Left forelimb (tissue), 1 donor: Measurements from ENCODE around the gene MYRIP.
"Not testable (repeated sequence)": the region's sequence is repeated elsewhere in the genome, so short reads cannot be mapped to it uniquely, and the experiment has no call there.

Experiments used
- DNase-seq: peaks from one replicate; pipeline ENCODE4 v3.0.0-alpha.2; 2018; ENCODE audit warnings: low spot score

The MYRIP gene

DNA sequence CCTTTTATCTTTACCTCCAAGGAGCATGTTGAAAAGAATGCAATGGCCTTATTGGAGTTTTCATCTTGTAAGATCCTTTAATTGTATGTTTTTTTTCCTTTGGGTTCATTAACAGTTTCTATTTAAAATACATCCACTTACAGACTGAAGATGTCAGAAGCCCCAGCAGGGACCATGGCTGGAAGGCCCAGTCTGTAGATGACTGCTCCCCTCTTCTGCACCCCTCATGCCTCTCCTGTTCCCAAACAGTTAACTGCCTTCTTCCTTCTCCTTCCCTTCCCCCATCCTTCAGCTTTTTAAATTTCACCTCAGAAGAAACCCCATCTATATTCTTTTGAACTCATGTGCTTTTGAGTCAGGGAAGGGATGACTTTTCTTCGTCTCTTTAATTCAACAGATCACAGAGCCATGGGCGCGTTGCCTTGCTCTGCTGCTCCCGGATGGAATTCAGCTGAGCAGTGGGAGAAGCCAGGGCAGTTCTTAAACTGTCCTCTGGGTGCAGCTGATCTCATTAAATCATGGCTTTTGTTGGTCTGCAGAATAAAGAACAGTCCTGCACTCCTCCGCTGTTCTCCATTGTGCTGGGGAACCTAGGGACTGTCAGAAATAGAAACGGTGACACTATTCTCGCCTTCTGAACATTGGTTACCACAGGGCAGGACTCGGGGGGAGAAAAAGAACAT, 428.6 kb downstream of the MYRIP start:
- no peak for DNase-seq

DNA sequence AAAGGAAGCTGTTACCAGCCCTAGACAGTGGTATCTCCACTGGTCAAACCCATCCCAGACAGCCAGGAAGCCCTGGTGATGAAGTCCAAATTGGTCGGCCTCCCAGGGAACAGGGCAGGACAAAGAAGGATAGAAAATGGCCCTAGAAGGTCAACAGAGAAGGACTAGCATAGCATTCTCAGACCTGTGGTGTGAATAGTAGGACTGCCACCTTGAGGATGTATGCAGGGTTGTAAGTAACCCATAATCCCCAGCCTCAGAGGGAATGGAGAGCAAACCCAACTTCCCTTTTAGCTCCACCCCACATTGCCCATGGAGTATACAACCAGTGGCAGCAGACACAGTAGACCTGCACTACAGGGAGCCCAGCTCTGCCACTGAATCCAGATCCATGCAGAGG, 431.5 kb downstream of the MYRIP start:
- DNase-seq: no peak

DNA sequence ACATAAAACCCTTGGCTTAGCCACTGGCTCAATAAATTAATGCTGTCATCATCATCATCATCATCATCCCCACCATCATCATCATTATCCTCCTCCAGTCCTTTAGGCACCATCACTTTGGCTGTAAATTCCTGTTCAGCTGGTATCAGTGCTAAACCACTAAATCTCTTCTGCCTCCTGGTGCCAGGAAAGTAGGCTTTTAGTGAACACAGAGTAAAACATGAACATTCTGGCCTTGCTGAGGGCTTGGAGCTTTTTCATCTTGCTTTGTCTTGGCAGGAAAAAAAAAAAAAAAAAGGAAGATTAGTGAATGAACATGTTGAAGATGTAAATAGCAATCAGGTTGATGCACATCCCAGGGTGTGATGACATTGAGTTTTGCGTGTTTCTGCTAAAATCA, 432.8 kb downstream of the MYRIP start:
- DNase-seq: no peak

DNA sequence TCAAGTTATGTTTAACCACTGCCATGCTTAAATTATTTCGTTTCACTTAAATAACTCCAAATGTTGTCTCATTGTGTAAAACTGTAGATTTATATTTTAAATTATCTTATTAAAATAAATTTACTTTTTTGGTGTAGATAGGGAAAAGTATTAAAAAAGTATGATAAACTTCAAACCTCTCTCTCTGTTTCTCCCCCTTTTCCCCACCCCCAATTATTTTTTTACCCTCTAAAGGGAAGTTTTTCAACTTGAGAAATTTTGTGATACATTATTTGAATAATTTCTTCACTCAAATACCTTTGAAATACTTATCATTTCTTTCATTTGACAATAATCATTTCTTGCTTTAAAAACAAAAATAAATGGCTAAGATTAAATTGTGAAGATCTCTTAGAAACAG, 433.2 kb downstream of the MYRIP start:
- DNase-seq: no peak

DNA sequence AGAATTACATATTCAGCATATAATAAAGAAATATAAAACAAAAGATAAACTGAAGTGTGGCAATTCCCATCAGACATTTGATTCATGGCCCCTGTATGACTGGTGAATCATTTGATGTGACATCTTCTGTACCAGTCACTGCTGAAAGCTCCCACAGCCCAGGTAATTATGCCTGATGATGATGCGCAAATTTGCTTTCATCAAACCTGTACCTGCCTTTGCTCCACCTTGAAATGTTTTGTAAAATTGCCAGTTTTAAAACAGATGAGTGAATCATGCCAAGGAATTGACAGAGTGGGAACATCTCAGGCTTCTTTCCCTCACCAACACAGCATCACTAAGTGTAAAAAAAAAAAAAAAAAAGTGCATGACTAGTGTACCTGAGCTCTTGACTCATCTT, 433.6 kb downstream of the MYRIP start:
- no peak for DNase-seq

DNA sequence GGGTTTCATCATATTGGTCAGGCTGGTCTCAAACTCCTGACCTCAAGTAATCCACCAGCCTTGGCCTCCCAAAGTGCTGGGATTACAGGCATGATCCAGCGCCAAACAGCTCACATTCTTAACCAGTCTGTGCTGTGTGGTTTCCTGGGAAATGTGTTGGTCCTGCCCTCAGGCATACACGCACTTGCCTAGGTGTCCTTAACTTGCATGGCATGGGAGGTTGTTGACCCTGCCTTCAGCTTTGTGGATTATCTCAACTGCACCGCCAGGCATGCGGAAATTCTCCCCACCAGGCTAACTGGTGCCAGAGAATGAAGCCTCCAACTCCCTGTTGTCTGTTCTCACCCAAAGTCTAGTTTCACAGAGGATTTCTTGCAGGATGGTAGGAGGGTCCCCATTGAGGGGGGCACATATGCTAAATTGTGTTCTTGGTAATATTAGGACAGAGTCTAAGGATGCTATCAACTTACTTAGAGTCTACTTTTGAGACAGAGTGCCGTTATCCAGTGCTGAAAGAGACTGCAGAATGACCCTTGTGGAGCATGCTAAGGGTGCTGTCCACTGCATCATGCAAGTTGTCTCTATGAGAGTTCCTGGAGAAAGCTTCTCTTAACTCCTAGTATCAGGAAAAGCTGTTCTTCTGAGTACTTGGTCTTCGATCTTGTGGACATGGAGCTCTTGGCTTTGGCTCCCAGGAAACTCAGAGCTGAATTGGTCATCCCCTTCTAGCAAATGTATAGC, 438.5 kb downstream of the MYRIP start:
- DNase-seq: no peak

DNA sequence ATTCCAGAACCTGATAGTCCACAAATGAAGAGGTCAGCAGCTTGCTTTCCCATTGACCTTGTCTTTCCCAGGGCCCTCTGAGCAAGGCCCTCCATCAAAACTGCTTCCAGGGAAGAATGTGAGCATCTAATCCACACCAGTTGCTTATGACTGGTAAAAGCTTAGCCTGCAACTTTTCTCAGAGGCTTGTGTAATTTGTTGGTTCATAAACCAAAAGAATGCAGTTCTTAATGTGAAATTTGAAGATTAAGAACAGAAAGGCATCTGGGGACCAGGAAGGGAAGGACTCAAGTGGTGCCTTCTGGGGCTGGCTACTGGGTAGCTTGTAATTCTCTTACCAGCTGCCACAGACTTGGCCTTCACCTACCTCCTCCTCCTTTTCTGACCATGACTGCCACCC, 439.2 kb downstream of the MYRIP start:
- no peak for DNase-seq

DNA sequence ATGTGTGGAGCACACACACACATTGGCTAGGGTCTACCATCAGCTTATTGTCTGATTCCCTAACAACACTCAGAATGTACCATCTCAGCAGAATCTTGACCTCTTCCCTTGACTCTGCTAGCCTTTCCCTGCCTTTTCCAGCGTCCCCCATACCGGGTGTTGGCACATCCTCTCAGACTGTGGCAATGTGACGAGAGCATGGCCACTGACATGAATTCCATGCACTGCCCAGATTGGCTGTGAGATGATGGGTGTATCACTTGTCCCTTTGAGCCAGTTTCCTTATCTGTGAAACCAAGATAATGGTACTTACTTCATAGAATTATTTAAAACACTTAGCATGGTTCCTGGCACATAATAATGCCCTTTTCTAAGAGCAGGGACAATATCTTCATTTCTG, 439.8 kb downstream of the MYRIP start:
- no peak for DNase-seq

DNA sequence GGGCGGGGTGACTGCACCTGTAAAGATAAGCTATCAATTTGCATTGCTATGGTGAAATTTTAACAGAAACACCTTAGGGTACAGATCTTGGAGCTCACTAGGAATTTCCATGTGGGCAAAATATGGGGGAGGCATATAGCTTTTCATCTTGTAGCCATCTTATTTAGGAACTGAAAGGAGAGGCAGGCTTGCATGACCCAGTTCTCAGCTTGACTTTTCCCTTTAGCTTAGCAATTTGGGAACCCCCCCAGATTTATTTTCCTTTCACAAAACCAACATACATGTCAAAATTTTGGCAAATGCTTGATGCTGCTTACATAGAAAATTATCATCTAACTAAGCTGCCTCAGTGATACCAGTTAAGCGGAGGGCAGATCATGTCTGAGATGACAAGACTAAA, 445.1 kb downstream of the MYRIP start:
- no peak for DNase-seq

DNA sequence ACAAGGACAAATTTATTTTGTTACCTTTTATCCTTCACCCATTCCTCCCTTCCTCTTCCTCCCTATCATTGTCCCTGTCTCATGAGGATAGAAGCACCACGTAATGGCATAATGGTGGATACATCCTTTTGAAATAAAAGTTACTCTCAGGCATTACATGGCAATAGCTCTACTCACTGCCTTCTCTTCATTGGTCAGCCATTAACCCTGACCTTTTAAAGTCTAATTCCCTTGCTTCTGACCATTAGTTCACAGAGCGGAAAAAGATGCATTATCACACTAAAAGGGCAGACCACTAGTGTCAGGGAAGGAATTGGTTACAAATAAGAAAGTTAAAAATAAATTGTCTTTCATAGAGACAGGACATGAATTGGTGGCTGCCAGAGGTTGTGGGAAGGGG, 445.5 kb downstream of the MYRIP start:
- no peak for DNase-seq

DNA sequence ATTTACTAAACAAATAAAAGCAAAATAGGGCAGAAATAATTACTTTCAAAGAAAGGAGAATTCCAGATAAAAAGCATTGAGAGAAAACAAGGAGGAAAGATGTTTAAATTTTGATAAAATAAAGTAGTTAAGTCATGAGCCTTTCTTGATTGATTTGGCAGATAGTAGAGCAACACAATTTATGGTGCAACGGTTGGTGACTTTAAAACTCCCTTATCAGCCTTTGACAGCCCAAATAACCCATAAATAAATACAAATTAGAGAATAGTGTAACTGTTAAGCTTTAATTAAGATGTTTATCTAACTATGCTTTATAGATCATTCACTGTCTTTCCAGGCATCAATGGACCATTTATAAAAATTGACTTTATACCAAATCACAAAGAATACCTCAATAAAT, 446.1 kb downstream of the MYRIP start:
- DNase-seq: no peak

DNA sequence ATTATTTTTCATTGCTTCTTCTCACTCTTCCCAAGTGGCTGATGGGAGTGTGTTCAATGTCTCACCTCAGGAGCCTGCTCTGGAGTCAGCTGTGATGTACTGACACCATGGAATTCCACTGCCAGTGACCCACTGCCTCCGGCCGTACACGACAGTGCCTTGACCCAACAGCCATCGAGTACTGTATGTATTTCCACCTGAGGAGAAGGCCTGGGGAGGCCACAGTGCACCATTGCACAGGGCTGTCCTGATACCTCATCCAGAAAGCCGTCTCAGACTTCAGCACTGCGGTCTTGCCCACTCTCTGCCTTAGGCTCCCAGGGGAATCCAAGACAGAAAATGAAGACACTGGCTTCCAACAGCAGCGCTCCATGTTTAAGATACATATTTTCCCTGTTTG, 448.7 kb downstream of the MYRIP start:
- no peak for DNase-seq

DNA sequence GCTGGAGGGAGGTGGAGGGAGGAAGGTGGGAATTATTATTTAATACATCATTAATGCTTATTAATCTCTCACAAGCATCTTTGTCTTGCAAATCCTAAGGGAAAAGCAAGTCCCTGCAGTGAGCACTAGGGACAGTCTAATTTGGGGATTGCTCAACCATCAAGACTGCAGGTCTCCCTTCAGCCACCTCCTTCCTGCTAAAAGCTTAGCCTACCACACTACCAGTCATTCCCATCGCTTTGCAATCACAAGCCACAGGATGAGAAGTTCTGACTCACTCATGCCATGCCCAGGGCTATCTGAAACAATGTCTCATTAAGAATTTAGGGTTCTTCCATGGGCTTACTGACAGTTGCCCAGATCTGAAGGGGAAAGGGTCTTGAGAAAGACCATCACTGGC, 449.1 kb downstream of the MYRIP start:
- DNase-seq: no peak

DNA sequence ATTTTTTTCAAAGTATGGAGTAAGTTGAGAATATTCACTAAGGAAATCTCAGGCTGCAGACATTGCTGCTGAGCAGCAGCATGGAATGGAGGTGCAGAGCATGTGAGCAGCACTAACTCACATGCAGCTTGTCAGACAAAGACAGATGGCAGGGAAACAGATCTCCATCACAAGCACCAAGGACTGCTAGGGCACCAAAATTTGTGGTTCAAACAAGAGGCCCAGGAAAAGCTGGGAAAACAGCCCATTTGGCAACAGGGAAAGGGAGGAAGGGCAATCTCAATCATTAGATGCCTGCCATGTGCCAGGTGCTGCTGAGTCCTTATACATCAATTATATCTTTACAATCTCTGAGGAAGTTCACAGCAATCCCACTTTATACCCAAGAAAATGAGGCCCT, 452.9 kb downstream of the MYRIP start:
- DNase-seq: no peak

DNA sequence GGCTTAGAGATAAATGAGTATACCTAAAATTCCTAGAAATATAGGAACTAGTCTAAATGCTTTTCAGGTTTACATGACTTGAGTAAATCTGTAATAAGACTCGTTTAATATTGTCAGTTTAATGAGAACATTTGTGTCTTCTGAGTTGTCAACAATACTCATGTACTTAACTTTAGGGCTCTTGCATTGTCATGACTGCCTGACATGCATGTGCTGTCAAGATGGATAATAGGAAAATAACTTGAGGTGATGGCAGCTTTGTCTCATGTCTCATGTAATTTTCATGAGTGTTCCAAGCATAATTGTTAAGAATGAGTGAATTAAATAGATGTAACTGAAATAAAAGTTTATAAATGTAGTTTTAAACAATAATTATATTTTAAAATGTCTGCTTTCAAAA, 455.0 kb downstream of the MYRIP start:
- DNase-seq: no peak

DNA sequence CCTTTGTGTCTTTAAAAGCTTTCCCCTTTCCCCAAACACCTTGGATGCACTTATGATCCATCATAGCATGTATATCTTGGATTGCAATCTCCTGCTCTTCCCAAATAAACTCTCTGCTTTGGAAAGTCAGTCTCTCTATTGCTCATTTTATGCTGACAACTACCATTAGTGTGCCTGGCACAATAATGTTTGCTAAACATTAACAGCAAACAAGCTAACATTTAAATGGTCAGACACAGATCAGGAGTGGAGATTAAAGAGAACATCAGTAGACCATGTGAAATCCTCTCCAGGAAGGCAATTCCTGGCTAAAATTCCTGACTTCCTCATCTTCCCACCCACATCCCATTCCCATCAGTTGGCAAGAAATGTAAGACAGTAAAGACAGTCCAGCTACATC, 455.8 kb downstream of the MYRIP start:
- DNase-seq: no peak

DNA sequence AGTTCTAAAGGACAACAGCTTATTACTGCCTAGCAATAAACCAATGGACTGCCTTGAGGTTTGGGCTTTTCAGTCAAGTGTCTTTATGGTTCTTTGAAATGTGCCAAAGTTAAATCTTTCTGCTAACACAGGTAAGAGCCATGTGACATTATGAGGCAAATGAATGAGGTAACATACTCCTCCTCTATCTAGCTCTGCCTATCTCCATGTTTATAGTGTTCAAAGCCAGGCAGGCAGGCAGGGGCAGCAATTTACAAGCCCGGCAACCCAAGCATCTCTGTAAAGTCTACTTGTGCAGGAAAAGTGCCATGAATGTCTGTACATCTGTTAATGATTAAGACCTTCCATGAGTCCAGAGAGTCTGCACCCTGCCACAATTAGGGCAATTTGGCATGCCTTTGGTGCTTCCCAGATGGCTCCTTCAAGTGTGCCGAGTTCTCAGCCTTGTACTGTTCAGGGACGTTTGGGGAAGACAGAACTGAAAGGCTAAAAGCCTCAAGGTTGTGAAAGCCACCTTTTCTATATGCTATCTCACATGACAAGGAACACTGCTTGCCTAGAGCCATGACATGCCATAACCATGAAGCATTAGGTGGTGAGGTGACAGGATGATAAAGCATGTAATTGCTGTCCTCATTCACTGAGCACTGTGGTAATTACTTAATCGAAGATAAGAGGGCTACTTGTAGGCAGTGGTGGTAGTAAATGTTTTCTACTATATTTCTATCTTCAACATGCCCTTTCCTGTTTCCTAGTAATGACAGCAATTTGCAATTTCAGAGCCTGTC, 458.7 kb downstream of the MYRIP start:
- DNase-seq: no peak

DNA sequence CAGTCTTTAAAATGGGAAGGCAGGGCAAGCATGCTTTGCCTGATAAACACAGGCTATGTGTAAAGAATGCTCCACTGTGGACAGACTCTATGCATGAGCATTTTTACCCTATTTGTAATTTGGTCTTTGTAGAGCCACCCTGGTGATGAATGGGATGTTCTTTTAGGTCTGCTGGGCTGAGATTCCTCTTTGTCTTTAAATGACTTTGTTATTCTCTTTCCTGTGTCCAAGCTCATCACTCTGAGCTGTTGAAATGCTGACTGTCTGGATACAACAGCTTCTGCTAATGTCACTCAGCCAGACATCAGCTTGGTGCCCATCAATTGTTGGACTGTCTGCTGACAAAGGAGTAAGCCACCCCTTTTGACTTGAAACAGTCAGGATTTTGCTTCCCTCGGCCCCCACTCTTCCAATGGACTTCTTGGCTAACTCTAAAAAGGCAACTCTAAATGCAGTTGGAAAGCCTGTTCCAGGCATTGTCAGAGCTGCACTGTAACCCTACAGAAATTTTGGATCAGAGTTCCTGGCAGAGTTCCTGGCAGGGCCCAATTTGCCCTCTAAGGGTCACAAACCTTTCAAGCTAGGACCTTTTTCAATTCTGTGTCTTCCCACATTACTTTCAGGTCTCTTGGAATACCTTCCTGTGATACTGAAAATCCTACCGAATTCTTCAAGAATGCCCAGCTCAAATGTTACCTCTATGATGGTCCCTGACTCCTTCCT, 459.6 kb downstream of the MYRIP start:
- DNase-seq: no peak

DNA sequence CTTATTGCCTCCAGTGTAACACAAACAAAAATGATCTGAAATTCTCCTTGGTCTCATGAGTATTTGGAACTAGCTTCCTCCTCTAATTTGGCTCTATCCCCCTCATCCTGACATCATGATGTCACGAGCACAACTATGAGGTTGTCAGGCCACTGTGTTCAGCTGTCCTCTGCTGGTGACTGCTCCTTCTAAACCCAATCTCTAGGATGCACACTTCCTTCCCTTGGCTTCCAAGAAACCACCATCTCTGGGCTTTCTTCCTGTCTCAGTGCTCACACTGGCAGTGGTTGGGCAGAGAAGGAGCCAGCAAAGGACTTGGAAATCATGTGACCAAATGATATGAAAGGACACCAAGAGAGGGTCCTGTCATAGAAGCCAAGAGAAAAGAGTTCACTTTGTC, 469.4 kb downstream of the MYRIP start:
- DNase-seq: no peak

DNA sequence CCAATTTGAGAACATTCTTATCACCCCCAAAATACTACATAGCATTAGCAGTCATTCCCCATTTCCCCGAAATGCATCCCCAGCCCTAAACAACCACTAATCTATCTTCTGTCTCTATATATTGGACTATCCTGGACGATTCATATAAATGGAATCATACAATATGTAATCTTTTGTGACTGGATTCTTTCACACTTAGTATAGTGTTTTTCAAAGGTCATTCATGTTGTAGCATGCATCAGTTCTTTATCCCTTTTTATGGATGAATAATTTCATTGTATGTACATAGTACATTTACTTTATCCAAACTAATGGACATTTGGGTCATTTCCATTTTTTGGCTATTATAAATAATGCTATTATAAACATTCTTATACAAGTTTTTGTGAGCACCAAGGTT, 472.6 kb downstream of the MYRIP start:
- DNase-seq: no peak

DNA sequence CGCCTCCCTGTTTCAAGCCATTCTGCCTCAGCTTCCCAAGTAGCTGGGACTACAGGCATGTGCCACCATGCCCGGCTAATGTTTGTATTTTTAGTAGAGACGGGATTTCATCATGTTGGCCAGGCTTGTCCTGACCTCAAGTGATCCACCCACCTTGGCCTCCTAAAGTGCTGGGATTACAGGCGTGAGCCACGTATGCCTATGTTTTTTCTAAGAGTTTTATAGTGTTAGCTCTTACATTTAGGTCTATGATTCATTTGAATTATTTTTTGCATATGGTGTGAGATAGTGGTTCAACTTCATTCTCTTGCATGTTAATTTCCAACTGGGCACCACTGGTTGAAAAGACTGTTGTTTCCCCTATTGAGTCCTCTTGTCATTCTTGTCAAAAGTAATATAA, 473.6 kb downstream of the MYRIP start:
- not testable (repeated sequence) for DNase-seq

DNA sequence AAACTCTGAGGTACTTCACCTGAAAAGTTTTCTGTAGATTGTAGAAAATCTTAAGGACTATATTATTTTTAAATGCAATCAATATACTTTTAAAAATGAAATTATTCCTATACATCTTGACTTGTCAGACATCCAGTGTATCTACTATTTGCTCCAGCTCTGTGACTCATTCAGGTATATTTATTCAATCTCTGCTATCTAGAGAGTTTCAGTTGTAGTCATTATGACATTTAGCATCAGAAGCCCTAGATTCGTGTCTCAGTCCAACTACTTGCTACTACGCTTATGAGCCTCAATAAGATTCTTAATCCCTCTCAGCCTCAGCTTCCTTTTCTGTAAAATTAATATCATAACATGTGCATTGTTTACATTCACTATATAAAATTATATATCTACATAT, 477.8 kb downstream of the MYRIP start:
- no peak for DNase-seq

DNA sequence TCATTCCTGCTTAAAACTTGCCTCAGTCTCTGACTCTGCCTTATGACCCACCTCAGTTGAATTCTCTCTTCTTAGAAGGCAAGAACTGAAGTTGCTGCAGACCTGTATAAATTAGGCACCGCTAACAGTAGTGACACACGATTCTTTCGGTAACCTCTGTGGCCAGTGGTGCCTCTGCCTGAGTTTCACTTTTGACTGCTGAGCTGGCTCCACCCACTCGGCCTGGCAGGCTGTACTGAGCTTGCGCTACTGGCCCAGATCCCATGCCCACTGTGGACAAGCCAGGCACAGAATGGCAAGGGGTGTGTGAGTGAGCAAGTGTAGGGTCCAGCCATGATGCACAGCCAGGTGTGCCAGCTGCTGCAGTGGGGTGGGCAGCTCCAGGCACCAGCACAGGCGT, 481.0 kb downstream of the MYRIP start:
- DNase-seq: no peak
